ENCODE data around the gene GLI1.
"Not testable (repeated sequence)": the region's sequence is repeated elsewhere in the genome, so short reads cannot be mapped to it uniquely, and the experiment has no call there.

Gene GLI1

GRCh38 chr12:57435293-57435692, 24.3 kb upstream of the GLI1 start:
- Histone ChIP-seq H4K8ac (ENCODE audit: low read depth, low read length) (no peak overlapping the region), H2BK15ac (replicated peaks; ENCODE audit: low read depth) (no peak overlapping the region), H2BK120ac (ENCODE audit: low read depth, low read length) (no peak overlapping the region), H3K23ac (ENCODE audit: low read length) (no peak overlapping the region), H3K4me3 (ENCODE audit: low read length) (no peak overlapping the region), H3K9ac (ENCODE audit: low read length) (no peak overlapping the region), H3K79me2 (ENCODE audit: control insufficient read depth, insufficient read depth, low read length) (no peaks in the 10 kb centered on the region), H3K18ac (ENCODE audit: low read length) (no peak overlapping the region), H3K27me3 (ENCODE audit: insufficient read depth, low read length, poor library complexity) (no peaks in the 10 kb centered on the region), H2AK5ac (ENCODE audit: low read length) (no peak overlapping the region), H3K4me2 (ENCODE audit: low read length) (no peak overlapping the region), H3K4me1 (ENCODE audit: control insufficient read depth, low read depth, low read length) (no peaks in the 10 kb centered on the region), H3K4ac (ENCODE audit: low read depth, low read length) (no peak overlapping the region), H3K27ac (ENCODE audit: low read depth, low read length) (no peak overlapping the region), H2BK5ac (ENCODE audit: low read length) (no peak overlapping the region), H3K56ac (ENCODE audit: low read length) (no peak overlapping the region), H3K36me3 (ENCODE audit: control insufficient read depth, insufficient read depth, low read length) (no peaks in the 10 kb centered on the region), H4K5ac (ENCODE audit: low read length) (no peak overlapping the region), H3K79me1 (ENCODE audit: low read length) (no peaks in the 10 kb centered on the region)
- no CpG with 5 or more reads among the region's 4 CpGs for WGBS (ENCODE audit: extremely low coverage, insufficient coverage, low lambda C conversion rate)
- DNase-seq = no peak

GRCh38 chr12:57438400-57438799, 21.2 kb upstream of the GLI1 start:
- no peak overlapping the region for H2BK5ac ChIP-seq (ENCODE audit: low read length)
- no peak overlapping the region for H2AK5ac ChIP-seq (ENCODE audit: low read length)
- H3K56ac ChIP-seq (ENCODE audit: low read length) = no peak overlapping the region
- H3K27ac ChIP-seq (ENCODE audit: low read depth, low read length) = no peak overlapping the region
- H3K23ac ChIP-seq (ENCODE audit: low read length) = no peak overlapping the region
- no peak overlapping the region for H3K4me3 ChIP-seq (ENCODE audit: low read length)
- H3K9ac ChIP-seq (ENCODE audit: low read length) = no peak overlapping the region
- no peak overlapping the region for H2BK15ac ChIP-seq (replicated peaks; ENCODE audit: low read depth)
- no peak overlapping the region for H3K18ac ChIP-seq (ENCODE audit: low read length)
- DNase-seq = no peak
- no peak overlapping the region for H3K4ac ChIP-seq (ENCODE audit: low read depth, low read length)
- H3K27me3 ChIP-seq (ENCODE audit: insufficient read depth, low read length, poor library complexity) = no peaks in the 10 kb centered on the region
- no peak overlapping the region for H4K8ac ChIP-seq (ENCODE audit: low read depth, low read length)
- H3K79me2 ChIP-seq (ENCODE audit: control insufficient read depth, insufficient read depth, low read length) = no peaks in the 10 kb centered on the region
- H4K5ac ChIP-seq (ENCODE audit: low read length) = no peak overlapping the region
- no peak overlapping the region for H2BK120ac ChIP-seq (ENCODE audit: low read depth, low read length)
- no peak overlapping the region for H3K4me2 ChIP-seq (ENCODE audit: low read length)
- no CpG with 5 or more reads among the region's 1 CpG for WGBS (ENCODE audit: extremely low coverage, insufficient coverage, low lambda C conversion rate)
- no peaks in the 10 kb centered on the region for H3K36me3 ChIP-seq (ENCODE audit: control insufficient read depth, insufficient read depth, low read length)
- H3K79me1 ChIP-seq (ENCODE audit: low read length) = no peaks in the 10 kb centered on the region
- no peaks in the 10 kb centered on the region for H3K4me1 ChIP-seq (ENCODE audit: control insufficient read depth, low read depth, low read length)

GRCh38 chr12:57439762-57440266, 19.8 kb upstream of the GLI1 start:
- Histone ChIP-seq H3K4ac (ENCODE audit: low read depth, low read length) (no peak overlapping the region), H3K36me3 (ENCODE audit: control insufficient read depth, insufficient read depth, low read length) (no peaks in the 10 kb centered on the region), H2AK5ac (ENCODE audit: low read length) (no peak overlapping the region), H3K79me2 (ENCODE audit: control insufficient read depth, insufficient read depth, low read length) (no peaks in the 10 kb centered on the region), H3K23ac (ENCODE audit: low read length) (no peak overlapping the region), H3K27me3 (ENCODE audit: insufficient read depth, low read length, poor library complexity) (no peaks in the 10 kb centered on the region), H3K9ac (ENCODE audit: low read length) (no peak overlapping the region), H4K8ac (ENCODE audit: low read depth, low read length) (no peak overlapping the region), H4K5ac (ENCODE audit: low read length) (no peak overlapping the region), H2BK15ac (replicated peaks; ENCODE audit: low read depth) (no peak overlapping the region), H3K4me1 (ENCODE audit: control insufficient read depth, low read depth, low read length) (no peaks in the 10 kb centered on the region), H3K4me3 (ENCODE audit: low read length) (no peak overlapping the region), H3K18ac (ENCODE audit: low read length) (no peak overlapping the region), H3K4me2 (ENCODE audit: low read length) (no peak overlapping the region), H3K56ac (ENCODE audit: low read length) (no peak overlapping the region), H3K79me1 (ENCODE audit: low read length) (no peaks in the 10 kb centered on the region), H2BK5ac (ENCODE audit: low read length) (no peak overlapping the region), H3K27ac (ENCODE audit: low read depth, low read length) (no peak overlapping the region), H2BK120ac (ENCODE audit: low read depth, low read length) (no peak overlapping the region)
- no CpG with 5 or more reads among the region's 4 CpGs for WGBS (ENCODE audit: extremely low coverage, insufficient coverage, low lambda C conversion rate)
- DNase-seq = no peak

- not testable (repeated sequence) for H2AK5ac ChIP-seq (ENCODE audit: low read length); H3K27me3 ChIP-seq (ENCODE audit: insufficient read depth, low read length, poor library complexity); H3K4me1 ChIP-seq (ENCODE audit: control insufficient read depth, low read depth, low read length); H3K27ac ChIP-seq (ENCODE audit: low read depth, low read length); DNase-seq; H3K18ac ChIP-seq (ENCODE audit: low read length); H4K5ac ChIP-seq (ENCODE audit: low read length); H3K9ac ChIP-seq (ENCODE audit: low read length); H3K4ac ChIP-seq (ENCODE audit: low read depth, low read length); H4K8ac ChIP-seq (ENCODE audit: low read depth, low read length); H3K36me3 ChIP-seq (ENCODE audit: control insufficient read depth, insufficient read depth, low read length); H2BK15ac ChIP-seq (replicated peaks; ENCODE audit: low read depth); H3K4me2 ChIP-seq (ENCODE audit: low read length); H3K23ac ChIP-seq (ENCODE audit: low read length); H2BK5ac ChIP-seq (ENCODE audit: low read length); H2BK120ac ChIP-seq (ENCODE audit: low read depth, low read length); H3K79me1 ChIP-seq (ENCODE audit: low read length); H3K56ac ChIP-seq (ENCODE audit: low read length); H3K79me2 ChIP-seq (ENCODE audit: control insufficient read depth, insufficient read depth, low read length); H3K4me3 ChIP-seq (ENCODE audit: low read length)
- no CpG with 5 or more reads among the region's 2 CpGs for WGBS (ENCODE audit: extremely low coverage, insufficient coverage, low lambda C conversion rate)
These were observed 18.2 kb upstream of the GLI1 start for GRCh38 chr12:57441393-57441792.

GRCh38 chr12:57441846-57442427, 17.6 kb upstream of the GLI1 start:
- no peaks in the 10 kb centered on the region for H3K79me2 ChIP-seq (ENCODE audit: control insufficient read depth, insufficient read depth, low read length)
- H2AK5ac ChIP-seq (ENCODE audit: low read length) = no peak overlapping the region
- no peak overlapping the region for H3K9ac ChIP-seq (ENCODE audit: low read length)
- WGBS (ENCODE audit: extremely low coverage, insufficient coverage, low lambda C conversion rate) = no CpG with 5 or more reads among the region's 1 CpG
- H2BK5ac ChIP-seq (ENCODE audit: low read length) = no peak overlapping the region
- H3K56ac ChIP-seq (ENCODE audit: low read length) = no peak overlapping the region
- no peak overlapping the region for H4K5ac ChIP-seq (ENCODE audit: low read length)
- H3K23ac ChIP-seq (ENCODE audit: low read length) = no peak overlapping the region
- H2BK120ac ChIP-seq (ENCODE audit: low read depth, low read length) = no peak overlapping the region
- no peaks in the 10 kb centered on the region for H3K36me3 ChIP-seq (ENCODE audit: control insufficient read depth, insufficient read depth, low read length)
- H4K8ac ChIP-seq (ENCODE audit: low read depth, low read length) = no peak overlapping the region
- H3K18ac ChIP-seq (ENCODE audit: low read length) = no peak overlapping the region
- no peak overlapping the region for H3K27ac ChIP-seq (ENCODE audit: low read depth, low read length)
- no peak overlapping the region for H3K4me3 ChIP-seq (ENCODE audit: low read length)
- no peak overlapping the region for H3K4me2 ChIP-seq (ENCODE audit: low read length)
- no peaks in the 10 kb centered on the region for H3K4me1 ChIP-seq (ENCODE audit: control insufficient read depth, low read depth, low read length)
- no peak overlapping the region for H3K4ac ChIP-seq (ENCODE audit: low read depth, low read length)
- no peaks in the 10 kb centered on the region for H3K27me3 ChIP-seq (ENCODE audit: insufficient read depth, low read length, poor library complexity)
- no peaks in the 10 kb centered on the region for H3K79me1 ChIP-seq (ENCODE audit: low read length)
- no peak for DNase-seq
- H2BK15ac ChIP-seq (replicated peaks; ENCODE audit: low read depth) = no peak overlapping the region

- H3K18ac ChIP-seq (ENCODE audit: low read length); H3K4me2 ChIP-seq (ENCODE audit: low read length); H3K36me3 ChIP-seq (ENCODE audit: control insufficient read depth, insufficient read depth, low read length); H3K4me3 ChIP-seq (ENCODE audit: low read length); H2BK15ac ChIP-seq (replicated peaks; ENCODE audit: low read depth); H2BK120ac ChIP-seq (ENCODE audit: low read depth, low read length); H3K79me1 ChIP-seq (ENCODE audit: low read length); DNase-seq; H3K27ac ChIP-seq (ENCODE audit: low read depth, low read length); H3K4ac ChIP-seq (ENCODE audit: low read depth, low read length); H4K8ac ChIP-seq (ENCODE audit: low read depth, low read length); H4K5ac ChIP-seq (ENCODE audit: low read length); H3K23ac ChIP-seq (ENCODE audit: low read length); H3K4me1 ChIP-seq (ENCODE audit: control insufficient read depth, low read depth, low read length); H3K9ac ChIP-seq (ENCODE audit: low read length); H3K27me3 ChIP-seq (ENCODE audit: insufficient read depth, low read length, poor library complexity); H2AK5ac ChIP-seq (ENCODE audit: low read length); H3K56ac ChIP-seq (ENCODE audit: low read length); H3K79me2 ChIP-seq (ENCODE audit: control insufficient read depth, insufficient read depth, low read length); H2BK5ac ChIP-seq (ENCODE audit: low read length): not testable (repeated sequence)
- no CpG with 5 or more reads among the region's 6 CpGs for whole genome bisulfite sequencing (ENCODE audit: extremely low coverage, insufficient coverage, low lambda C conversion rate)
These were observed 15.2 kb upstream of the GLI1 start for GRCh38 chr12:57444337-57444736.

All from mesendoderm (in vitro differentiated cells).